ENCODE measurements around the gene KBTBD13.

Gene KBTBD13

DNA sequence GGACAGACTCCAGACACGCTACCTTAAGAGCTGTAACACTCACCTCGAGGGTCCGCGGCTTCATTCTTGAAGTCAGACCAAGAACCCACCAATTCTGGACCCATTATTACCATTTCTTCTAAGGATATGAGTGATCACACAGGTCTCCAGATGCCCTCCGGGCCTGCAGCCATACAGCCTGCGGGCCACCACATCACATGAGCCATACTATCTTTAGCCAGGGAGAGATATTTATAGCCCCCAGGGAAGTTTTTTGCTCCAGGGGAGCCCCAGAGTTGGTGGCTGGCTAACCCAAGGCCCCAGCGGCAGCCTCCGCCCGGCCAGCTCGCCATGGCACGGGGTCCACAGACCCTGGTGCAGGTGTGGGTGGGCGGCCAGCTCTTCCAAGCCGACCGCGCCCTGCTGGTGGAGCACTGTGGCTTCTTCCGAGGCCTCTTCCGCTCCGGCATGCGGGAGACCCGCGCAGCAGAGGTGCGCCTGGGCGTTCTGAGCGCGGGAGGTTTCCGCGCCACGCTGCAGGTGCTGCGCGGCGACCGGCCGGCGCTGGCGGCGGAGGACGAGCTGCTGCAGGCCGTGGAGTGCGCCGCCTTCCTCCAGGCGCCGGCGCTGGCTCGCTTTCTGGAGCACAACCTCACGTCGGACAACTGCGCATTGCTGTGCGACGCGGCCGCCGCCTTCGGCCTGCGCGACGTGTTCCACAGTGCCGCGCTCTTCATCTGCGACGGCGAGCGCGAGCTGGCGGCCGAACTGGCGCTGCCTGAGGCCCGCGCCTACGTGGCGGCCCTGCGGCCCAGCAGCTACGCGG, at the start of gene KBTBD13:
Gene KBTBD13, plus strand, starts transcription at position 261 of the 805 bp plus-strand sequence. Its CDS starts 70 bp downstream, at position 331.
- Histone ChIP-seq H3K4me1 (ENCODE audit: insufficient read depth, low read length) (peaks cover 17% of the 10 kb centered on the region; the same call in 1 of the 2 replicates), H3K9ac (ENCODE audit: low read depth, low read length) (no peak within 1 kb of the TSS), H3K9me3 (ENCODE audit: control insufficient read depth, insufficient read depth, low read length) (peaks cover 5% of the 10 kb centered on the region), H3K36me3 (ENCODE audit: insufficient read depth, low read length) (no peaks in the 10 kb centered on the region)

DNA sequence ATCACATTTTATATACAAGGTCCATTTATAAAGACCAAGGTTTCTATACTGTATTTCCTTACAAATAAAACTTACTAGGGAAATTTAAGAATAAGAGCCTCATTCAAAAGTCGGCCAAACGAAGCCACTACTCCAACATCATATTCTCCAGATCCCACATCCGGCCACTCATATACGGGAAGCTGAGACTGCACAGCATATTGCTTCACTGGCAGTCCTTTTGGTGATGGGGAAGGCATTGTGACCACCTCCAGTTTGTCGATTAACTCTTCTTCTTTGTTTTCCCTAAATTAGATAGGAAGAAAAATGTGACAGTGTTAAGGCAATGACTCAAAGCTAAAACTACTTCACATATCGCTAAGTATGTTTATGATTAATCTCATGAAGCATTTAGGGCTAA, 49.8 kb upstream of the KBTBD13 start:
- H3K9ac ChIP-seq (ENCODE audit: low read depth, low read length) = no peak overlapping the region
- 0 out of 2 replicates have a peak, but pooled peaks cover 4% of the 10 kb centered on the region for H3K4me1 ChIP-seq (ENCODE audit: insufficient read depth, low read length)
- no peaks in the 10 kb centered on the region for H3K9me3 ChIP-seq (ENCODE audit: control insufficient read depth, insufficient read depth, low read length)
- H3K36me3 ChIP-seq (ENCODE audit: insufficient read depth, low read length) = peaks cover 3% of the 10 kb centered on the region; the same call in 1 of the 2 replicates

DNA sequence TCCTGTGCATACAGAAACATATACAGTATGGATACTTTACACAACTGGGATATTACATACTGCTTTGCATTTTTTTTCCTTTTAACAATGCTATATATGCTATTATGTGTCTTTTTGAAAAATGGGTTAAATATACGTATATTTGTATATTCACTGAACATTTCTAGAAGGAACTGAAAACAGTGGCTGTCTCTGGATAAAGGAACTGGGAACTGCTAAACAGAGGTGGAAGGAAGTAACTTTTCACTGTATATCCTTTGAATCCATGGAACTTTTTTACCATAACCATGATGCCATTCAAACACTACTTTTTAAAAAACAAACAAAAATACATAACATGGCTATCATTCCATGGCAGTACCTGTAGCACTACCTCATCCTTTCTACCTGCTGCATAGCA, 49.0 kb upstream of the KBTBD13 start:
- Histone ChIP-seq H3K4me1 (ENCODE audit: insufficient read depth, low read length) (0 out of 2 replicates have a peak, but pooled peaks cover 4% of the 10 kb centered on the region), H3K9ac (ENCODE audit: low read depth, low read length) (no peak overlapping the region), H3K36me3 (ENCODE audit: insufficient read depth, low read length) (peaks cover 3% of the 10 kb centered on the region; the same call in 1 of the 2 replicates), H3K9me3 (ENCODE audit: control insufficient read depth, insufficient read depth, low read length) (no peaks in the 10 kb centered on the region)

DNA sequence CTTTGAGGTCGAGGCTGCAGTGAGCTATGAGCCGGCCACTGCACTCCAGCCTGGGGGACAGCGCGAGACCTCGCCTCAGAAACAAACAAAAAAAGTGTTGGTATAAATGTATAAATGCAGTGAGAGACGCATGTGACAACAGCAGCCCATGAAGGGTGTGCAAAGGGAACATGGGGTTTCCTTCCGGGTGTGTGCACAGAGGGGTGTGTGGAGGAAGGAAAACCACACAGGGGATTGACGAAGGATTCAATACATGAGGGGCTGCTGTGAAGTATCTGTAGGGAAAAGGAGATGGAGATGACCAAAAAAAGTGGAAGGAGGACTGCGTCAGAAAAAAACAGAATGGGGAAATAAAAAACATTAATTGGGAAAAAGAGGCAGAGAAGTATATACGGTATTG, 48.2 kb upstream of the KBTBD13 start:
- Histone ChIP-seq H3K9ac (ENCODE audit: low read depth, low read length) (peak overlapping the region; percentile 83; the same call in 1 of the 2 replicates), H3K9me3 (ENCODE audit: control insufficient read depth, insufficient read depth, low read length) (no peaks in the 10 kb centered on the region), H3K4me1 (ENCODE audit: insufficient read depth, low read length) (peaks cover 7% of the 10 kb centered on the region), H3K36me3 (ENCODE audit: insufficient read depth, low read length) (peaks cover 3% of the 10 kb centered on the region; the same call in 1 of the 2 replicates)

DNA sequence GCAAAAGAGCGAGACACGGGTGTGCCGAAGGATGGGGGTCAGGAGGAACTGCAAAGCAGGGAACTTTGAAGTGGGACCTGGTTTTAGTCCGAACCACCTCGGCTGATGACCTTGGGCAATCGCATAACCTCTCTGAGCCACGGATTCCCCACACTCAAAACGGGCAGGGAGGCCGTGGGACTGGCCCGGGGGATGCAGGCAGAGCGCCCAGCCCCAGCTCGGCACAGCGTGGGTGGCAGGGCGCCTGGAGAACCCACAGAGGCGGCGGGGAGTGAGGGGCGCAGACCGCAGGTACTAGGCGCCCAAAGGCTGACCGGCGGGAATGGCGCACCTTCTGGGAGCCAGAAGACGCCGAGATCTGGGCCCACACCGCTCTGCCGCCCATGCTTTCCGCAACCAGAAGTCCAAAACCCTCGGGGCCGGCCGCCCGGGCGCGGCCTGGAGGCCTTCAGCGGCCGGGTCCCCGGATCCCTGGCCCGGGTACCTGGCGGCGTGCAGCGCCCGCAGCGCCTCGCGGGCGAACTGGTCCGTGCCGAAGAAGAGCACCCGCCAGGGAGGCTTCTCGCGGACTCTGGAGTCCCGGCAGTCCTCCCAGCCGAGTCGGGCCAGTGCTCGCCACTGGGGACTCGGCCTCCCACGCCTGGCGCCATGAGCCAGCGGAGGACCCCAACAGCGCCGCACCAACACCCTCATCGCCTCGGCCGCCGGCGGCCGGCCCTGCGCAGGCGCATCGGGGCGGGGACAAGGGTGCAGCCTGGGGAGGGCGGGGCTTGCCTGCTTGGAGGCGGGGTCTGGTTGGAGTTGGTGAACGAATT, 47.4 kb upstream of the KBTBD13 start, which contains the start of gene MTFMT:
Gene MTFMT, minus strand, starts transcription at position 719 of the 815 bp plus-strand sequence. Its CDS starts 26 bp downstream, at position 693.
- H3K9me3 ChIP-seq (ENCODE audit: control insufficient read depth, insufficient read depth, low read length) = no peaks in the 10 kb centered on the region

DNA sequence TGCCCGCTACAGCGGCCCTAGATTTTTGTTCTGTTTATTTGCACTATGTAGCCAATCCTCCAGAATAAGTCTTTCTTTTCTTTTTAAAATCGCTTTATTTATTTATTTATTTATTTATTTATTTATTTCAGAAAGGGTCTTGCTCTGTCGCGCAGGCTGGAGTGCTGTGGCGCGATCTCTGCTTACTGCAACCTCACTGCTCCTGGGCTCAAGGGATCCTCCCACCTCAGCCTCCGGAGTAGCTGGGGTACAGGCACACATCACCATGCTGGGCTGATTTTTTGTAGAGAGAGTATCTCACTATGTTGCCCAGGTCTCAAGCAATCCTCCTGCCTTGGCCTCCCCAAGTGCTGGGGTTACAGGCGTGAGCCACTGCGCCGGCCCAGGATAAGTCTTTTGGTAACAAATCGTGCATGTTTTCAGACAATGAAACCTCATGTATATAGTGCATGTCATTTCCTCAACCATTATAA, 46.8 kb upstream of the KBTBD13 start:
- Histone ChIP-seq H3K9ac (ENCODE audit: low read depth, low read length) (peak overlapping the region; percentile 83; the same call in 1 of the 2 replicates), H3K4me1 (ENCODE audit: insufficient read depth, low read length) (peaks cover 10% of the 10 kb centered on the region), H3K9me3 (ENCODE audit: control insufficient read depth, insufficient read depth, low read length) (no peaks in the 10 kb centered on the region), H3K36me3 (ENCODE audit: insufficient read depth, low read length) (no peaks in the 10 kb centered on the region; the same call in 1 of the 2 replicates)

More for the DNA sequence above, 47.4 kb upstream of the KBTBD13 start, which contains the start of gene MTFMT:
- peaks cover 10% of the 10 kb centered on the region for H3K4me1 ChIP-seq (ENCODE audit: insufficient read depth, low read length)
- peaks cover 3% of the 10 kb centered on the region; the same call in 1 of the 2 replicates for H3K36me3 ChIP-seq (ENCODE audit: insufficient read depth, low read length)
- H3K9ac ChIP-seq (ENCODE audit: low read depth, low read length) = peak within 1 kb of the TSS; percentile 83

DNA sequence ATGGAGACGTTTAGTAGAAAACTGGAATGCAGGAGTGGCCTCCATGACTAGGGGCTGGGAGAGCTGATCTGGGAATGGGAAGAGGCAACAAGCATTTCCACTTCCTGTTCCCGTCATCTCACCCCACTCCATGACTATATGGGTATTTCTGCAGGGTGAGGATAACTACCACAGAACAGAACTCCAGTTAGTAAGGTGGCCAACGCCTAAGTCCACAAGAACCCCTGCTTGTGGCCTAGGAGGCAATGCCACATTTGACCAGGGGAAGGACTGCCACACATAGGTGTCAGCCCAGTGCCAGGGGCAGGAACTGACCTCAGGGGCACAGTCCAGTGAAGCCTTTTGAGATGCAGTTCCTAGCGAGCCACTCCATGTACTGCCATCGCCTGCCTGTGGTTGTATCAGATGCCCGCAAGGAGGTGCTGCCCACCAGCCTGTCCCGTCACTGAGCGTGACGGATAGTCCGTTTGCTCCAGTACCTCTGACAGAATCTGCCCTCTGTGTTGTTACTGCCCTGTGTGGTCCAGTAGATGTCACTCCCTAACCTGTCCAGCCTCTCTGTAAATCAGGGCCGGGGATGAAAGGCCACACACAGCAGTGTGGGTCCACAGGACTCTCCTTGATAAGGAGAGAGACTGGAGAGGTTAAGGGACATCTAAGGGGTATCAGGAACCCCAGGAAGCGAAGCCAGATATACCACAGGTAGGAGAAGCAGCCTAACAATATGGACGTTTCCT, 43.6 kb upstream of the KBTBD13 start:
- H3K4me1 ChIP-seq (ENCODE audit: insufficient read depth, low read length) = peaks cover 10% of the 10 kb centered on the region
- no peaks in the 10 kb centered on the region for H3K36me3 ChIP-seq (ENCODE audit: insufficient read depth, low read length)
- H3K9me3 ChIP-seq (ENCODE audit: control insufficient read depth, insufficient read depth, low read length) = no peaks in the 10 kb centered on the region
- no peak overlapping the region for H3K9ac ChIP-seq (ENCODE audit: low read depth, low read length)

DNA sequence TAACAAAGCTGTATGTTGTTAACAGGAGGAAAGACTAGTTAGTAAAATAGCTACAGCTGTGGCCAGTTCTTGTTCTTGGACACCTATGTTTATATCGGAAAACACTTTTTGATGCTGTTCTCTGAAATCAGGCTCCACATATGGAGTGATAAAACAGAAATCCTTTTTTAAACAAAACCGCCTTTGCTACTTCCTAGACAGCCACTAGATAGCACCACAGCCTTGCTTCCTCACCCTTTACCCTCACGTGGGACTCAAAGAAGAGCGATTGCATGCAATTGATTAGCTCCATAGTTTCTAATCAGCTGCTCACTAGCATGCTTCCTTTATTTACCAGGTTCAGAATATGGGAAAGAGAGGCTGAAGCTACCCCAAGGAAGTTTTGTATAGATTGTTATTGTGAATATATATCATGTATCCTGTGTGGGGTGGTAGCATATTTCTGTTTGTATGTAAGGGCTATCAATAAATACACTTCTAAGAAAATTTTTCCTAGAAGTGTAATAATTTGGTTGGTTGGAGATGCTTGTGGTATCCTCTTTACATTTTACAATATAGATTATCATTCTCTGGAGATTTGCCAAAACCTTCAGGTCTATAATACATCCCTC, 42.8 kb upstream of the KBTBD13 start:
- Histone ChIP-seq H3K9ac (ENCODE audit: low read depth, low read length) (no peak overlapping the region), H3K36me3 (ENCODE audit: insufficient read depth, low read length) (no peaks in the 10 kb centered on the region), H3K9me3 (ENCODE audit: control insufficient read depth, insufficient read depth, low read length) (no peaks in the 10 kb centered on the region), H3K4me1 (ENCODE audit: insufficient read depth, low read length) (peaks cover 6% of the 10 kb centered on the region)

DNA sequence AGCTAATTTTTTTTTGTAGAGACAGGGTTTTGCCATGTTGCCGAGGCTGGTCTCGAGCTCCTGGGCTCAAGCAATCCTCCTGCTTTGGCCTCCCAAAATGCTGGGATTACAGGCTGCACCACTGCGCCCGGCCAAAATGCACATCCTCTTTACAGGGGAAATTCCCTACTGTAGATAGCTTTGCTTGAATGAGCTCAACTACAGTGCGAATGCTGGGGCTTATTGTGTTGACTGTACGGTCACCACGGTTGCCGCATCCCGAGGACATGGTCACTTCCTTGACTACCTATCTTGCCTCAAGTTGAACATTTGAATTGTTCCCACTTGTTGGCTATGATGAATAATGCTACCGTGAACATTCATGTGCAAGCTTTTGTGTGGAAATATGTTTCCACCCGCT, 41.8 kb upstream of the KBTBD13 start:
- peaks cover 6% of the 10 kb centered on the region for H3K4me1 ChIP-seq (ENCODE audit: insufficient read depth, low read length)
- H3K9me3 ChIP-seq (ENCODE audit: control insufficient read depth, insufficient read depth, low read length) = no peaks in the 10 kb centered on the region
- no peak overlapping the region for H3K9ac ChIP-seq (ENCODE audit: low read depth, low read length)
- no peaks in the 10 kb centered on the region for H3K36me3 ChIP-seq (ENCODE audit: insufficient read depth, low read length)

DNA sequence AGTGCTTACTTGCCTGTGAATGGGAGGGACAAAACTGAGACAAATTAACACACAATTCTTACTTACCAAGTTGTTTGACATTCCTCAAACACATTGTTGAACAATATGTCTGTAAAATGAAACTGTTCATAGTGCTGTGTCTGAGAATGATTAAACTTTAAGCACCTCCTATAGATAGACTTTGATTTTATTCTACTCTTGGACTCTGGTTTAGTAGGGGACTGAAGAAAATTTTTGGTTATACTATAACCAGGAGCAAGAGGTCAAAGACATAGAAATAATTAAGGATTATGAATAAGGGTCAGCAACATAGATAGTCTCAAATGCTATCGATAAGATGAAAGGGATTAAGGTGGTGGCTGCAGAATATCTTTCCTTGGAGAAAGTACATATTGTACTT, 39.2 kb upstream of the KBTBD13 start:
- peaks cover 6% of the 10 kb centered on the region for H3K4me1 ChIP-seq (ENCODE audit: insufficient read depth, low read length)
- H3K36me3 ChIP-seq (ENCODE audit: insufficient read depth, low read length) = no peaks in the 10 kb centered on the region
- H3K9me3 ChIP-seq (ENCODE audit: control insufficient read depth, insufficient read depth, low read length) = no peaks in the 10 kb centered on the region
- H3K9ac ChIP-seq (ENCODE audit: low read depth, low read length) = no peak overlapping the region

DNA sequence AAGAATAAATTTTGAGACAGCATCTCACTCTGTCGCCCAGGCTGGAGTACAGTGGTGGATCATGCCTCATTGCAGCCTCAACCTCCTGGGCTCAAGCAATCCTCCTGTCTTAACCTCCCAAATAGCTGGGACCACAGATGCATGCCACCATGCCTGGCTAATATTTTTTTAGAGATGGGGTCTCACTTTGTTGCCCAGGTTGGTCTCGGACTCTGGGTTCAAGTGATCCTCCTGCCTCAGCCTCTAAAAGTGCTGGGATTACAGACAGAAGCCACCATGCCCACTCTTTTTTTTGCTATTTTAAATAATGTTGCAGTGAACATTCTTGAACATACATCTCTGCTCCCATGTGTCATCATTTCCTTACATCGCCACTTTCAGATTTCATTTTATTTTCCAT, 38.1 kb upstream of the KBTBD13 start:
- Histone ChIP-seq H3K9me3 (ENCODE audit: control insufficient read depth, insufficient read depth, low read length) (no peaks in the 10 kb centered on the region), H3K9ac (ENCODE audit: low read depth, low read length) (no peak overlapping the region), H3K36me3 (ENCODE audit: insufficient read depth, low read length) (no peaks in the 10 kb centered on the region), H3K4me1 (ENCODE audit: insufficient read depth, low read length) (peaks cover 2% of the 10 kb centered on the region)

DNA sequence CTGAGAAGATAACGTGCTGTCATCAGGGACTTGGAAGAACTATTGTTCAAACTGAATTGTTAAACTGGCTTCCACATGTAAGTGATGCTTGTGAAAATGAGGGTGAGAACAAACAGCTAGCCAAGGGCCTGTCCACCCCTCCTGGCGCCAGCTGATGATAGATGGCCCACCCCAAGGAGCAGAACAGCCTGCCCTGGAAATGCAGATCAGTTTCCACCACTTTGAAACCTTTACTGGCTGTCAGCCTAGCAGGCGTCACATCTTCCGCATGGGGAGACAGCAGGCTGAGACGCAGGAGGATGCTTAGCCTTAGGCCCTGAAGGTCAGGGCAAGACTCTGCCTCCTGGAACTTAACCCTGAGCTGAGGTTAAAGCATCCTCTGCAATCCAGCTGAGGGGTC, 37.7 kb upstream of the KBTBD13 start:
- H3K36me3 ChIP-seq (ENCODE audit: insufficient read depth, low read length) = no peaks in the 10 kb centered on the region
- no peaks in the 10 kb centered on the region for H3K9me3 ChIP-seq (ENCODE audit: control insufficient read depth, insufficient read depth, low read length)
- H3K4me1 ChIP-seq (ENCODE audit: insufficient read depth, low read length) = no peaks in the 10 kb centered on the region
- H3K9ac ChIP-seq (ENCODE audit: low read depth, low read length) = no peak overlapping the region

DNA sequence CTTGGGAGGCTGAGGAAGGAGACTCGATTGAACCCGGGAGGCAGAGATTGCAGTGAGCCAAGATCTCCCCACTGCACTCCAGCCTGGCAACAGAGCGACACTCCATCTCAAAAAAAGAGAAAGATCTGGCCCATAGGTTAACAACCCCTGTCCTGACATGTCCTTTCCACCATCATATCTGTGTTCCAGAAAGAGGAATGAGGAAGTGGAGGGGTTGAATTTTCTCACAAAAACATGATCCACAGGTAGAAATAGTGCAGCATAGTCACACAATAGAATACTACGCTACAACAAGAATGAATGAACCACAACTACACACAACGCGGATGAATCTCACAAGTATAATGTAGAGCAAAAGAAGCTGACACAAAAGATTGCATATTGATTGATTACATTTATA, 36.1 kb upstream of the KBTBD13 start:
- peaks cover 3% of the 10 kb centered on the region; the same call in 1 of the 2 replicates for H3K4me1 ChIP-seq (ENCODE audit: insufficient read depth, low read length)
- H3K36me3 ChIP-seq (ENCODE audit: insufficient read depth, low read length) = no peaks in the 10 kb centered on the region
- H3K9ac ChIP-seq (ENCODE audit: low read depth, low read length) = no peak overlapping the region
- H3K9me3 ChIP-seq (ENCODE audit: control insufficient read depth, insufficient read depth, low read length) = no peaks in the 10 kb centered on the region

All from ES-I3 (cell line).